HEK293 (cell line): Measurements from ENCODE around the gene SCRT2.

ENCODE experiments used
- CTCF ChIA-PET: fragments of 350-600 bp; formaldehyde crosslinking; extraction: SDS; loops from one replicate; lab custom pipeline; 2021; ENCODE audit warnings: antibody characterized with exemption; lab: Yijun Ruan, JAX
- POLR2A ChIA-PET: fragments of 300-600 bp; formaldehyde crosslinking; extraction: SDS; loops from one replicate; lab custom pipeline; 2020; ENCODE audit warnings: antibody characterized with exemption, inconsistent platforms; lab: Yijun Ruan, JAX
- H3K27ac ChIP-seq: fragments of 200-500 bp; sonication (Bioruptor generic); 2 replicates; pipeline ENCODE4 v1.5.1; 2014; ENCODE audit warnings: low read depth, low read length, control low read depth, inconsistent platforms; ENCODE audit errors: extremely low read depth
- H3K36me3 ChIP-seq, 2 experiments: fragments of 200-500 bp in 1 of 2; sonication (Bioruptor generic) in 1 of 2; 1 replicate in 1 of 2; 2 replicates in 1 of 2; pipeline ENCODE4 v1.5.1; 2014 to 2017; ENCODE audit warnings: inconsistent platforms in 2 of 2, low read length in 2 of 2; ENCODE audit not compliant: control insufficient read depth in 2 of 2, insufficient read depth in 1 of 2
- H3K4me1 ChIP-seq: fragments of 200-500 bp; sonication (Bioruptor generic); 2 replicates; pipeline ENCODE4 v1.5.1; 2014; ENCODE audit warnings: mild to moderate bottlenecking, low read length, inconsistent platforms; ENCODE audit not compliant: control insufficient read depth, insufficient read depth
- H3K4me3 ChIP-seq: 2 replicates; pipeline ENCODE4 v1.5.1; 2011; ENCODE audit warnings: low read depth, mild to moderate bottlenecking, control low read depth, low read length, moderate library complexity
- H3K9me3 ChIP-seq: fragments of 200-500 bp; sonication (Bioruptor generic); 2 replicates; pipeline ENCODE4 v1.5.1; 2014; ENCODE audit warnings: low read depth, low read length, inconsistent platforms; ENCODE audit not compliant: control insufficient read depth, insufficient read depth
- BCL11B ChIP-seq: fragments of 450-650 bp; formaldehyde crosslinking; IDR thresholded peaks from 2 replicates; pipeline ENCODE4 v1.5.1; 2016; ENCODE audit warnings: low read depth, missing biosample characterization, missing genetic modification characterization
- FEZF1 ChIP-seq: fragments of 450-650 bp; formaldehyde crosslinking; IDR thresholded peaks from 2 replicates; pipeline ENCODE4 v1.5.1; 2016; ENCODE audit warnings: missing biosample characterization, missing genetic modification characterization
- GLIS2 ChIP-seq: fragments of 450-650 bp; formaldehyde crosslinking; IDR thresholded peaks from 2 replicates; pipeline ENCODE4 v1.5.1; 2016; ENCODE audit warnings: missing biosample characterization, missing genetic modification characterization
- TRIM28 ChIP-seq: IDR thresholded peaks from 2 replicates; pipeline ENCODE4 v1.6.1; 2011; ENCODE audit warnings: low read length, control low read depth, borderline replicate concordance
- ZBTB17 ChIP-seq: fragments of 450-650 bp; formaldehyde crosslinking; IDR thresholded peaks from 2 replicates; pipeline ENCODE4 v1.5.1; 2016; ENCODE audit warnings: missing biosample characterization, missing genetic modification characterization
- ZFHX2 ChIP-seq: fragments of 450-650 bp; formaldehyde crosslinking; conservative IDR thresholded peaks from 2 replicates; pipeline ENCODE4 v1.5.1; 2016; ENCODE audit warnings: missing biosample characterization, missing genetic modification characterization
- ZNF112 ChIP-seq: fragments of 450-650 bp; formaldehyde crosslinking; IDR thresholded peaks from 2 replicates; pipeline ENCODE4 v1.5.0; 2017; ENCODE audit warnings: missing biosample characterization, missing genetic modification characterization
- ZNF146 ChIP-seq: fragments of 450-650 bp; formaldehyde crosslinking; IDR thresholded peaks from 2 replicates; pipeline ENCODE4 v1.5.1; 2016; ENCODE audit warnings: missing biosample characterization, missing genetic modification characterization
- ZNF266 ChIP-seq: fragments of 450-650 bp; formaldehyde crosslinking; IDR thresholded peaks from 2 replicates; pipeline ENCODE4 v1.5.1; 2016; ENCODE audit warnings: missing biosample characterization, missing genetic modification characterization, low read depth
- ZNF324 ChIP-seq: fragments of 450-650 bp; formaldehyde crosslinking; IDR thresholded peaks from 2 replicates; pipeline ENCODE4 v1.5.1; 2016; ENCODE audit warnings: missing biosample characterization, missing genetic modification characterization
- ZNF529 ChIP-seq: fragments of 450-650 bp; formaldehyde crosslinking; IDR thresholded peaks from 2 replicates; pipeline ENCODE4 v1.5.1; 2017; ENCODE audit warnings: missing genetic modification characterization, missing biosample characterization; ENCODE audit not compliant: insufficient replicate concordance
- ZNF561 ChIP-seq: fragments of 450-650 bp; IDR thresholded peaks from 2 replicates; pipeline ENCODE4 v1.5.1; 2018; ENCODE audit warnings: missing biosample characterization, missing genetic modification characterization, borderline replicate concordance
- ZNF792 ChIP-seq: fragments of 450-650 bp; formaldehyde crosslinking; IDR thresholded peaks from 2 replicates; pipeline ENCODE4 v1.5.1; 2016; ENCODE audit warnings: missing biosample characterization, missing genetic modification characterization
- ZSCAN30 ChIP-seq: fragments of 450-650 bp; IDR thresholded peaks from 2 replicates; pipeline ENCODE4 v1.5.1; 2018; ENCODE audit warnings: missing biosample characterization, mild to moderate bottlenecking, missing genetic modification characterization, moderate library complexity
- TF ChIP-seq, protein P1 (sequence below): fragments of 450-650 bp; formaldehyde crosslinking; IDR thresholded peaks from 2 replicates; pipeline ENCODE4 v1.5.1; 2016; ENCODE audit warnings: missing biosample characterization, missing genetic modification characterization
- TF ChIP-seq, protein P2 (sequence below): fragments of 450-650 bp; formaldehyde crosslinking; IDR thresholded peaks from 2 replicates; pipeline ENCODE4 v1.5.1; 2016; ENCODE audit warnings: missing biosample characterization, missing genetic modification characterization
- TF ChIP-seq, protein P3 (sequence below): fragments of 450-650 bp; formaldehyde crosslinking; IDR thresholded peaks from 2 replicates; pipeline ENCODE4 v1.5.1; 2016; ENCODE audit warnings: missing biosample characterization, missing genetic modification characterization

Gene SCRT2

DNA sequence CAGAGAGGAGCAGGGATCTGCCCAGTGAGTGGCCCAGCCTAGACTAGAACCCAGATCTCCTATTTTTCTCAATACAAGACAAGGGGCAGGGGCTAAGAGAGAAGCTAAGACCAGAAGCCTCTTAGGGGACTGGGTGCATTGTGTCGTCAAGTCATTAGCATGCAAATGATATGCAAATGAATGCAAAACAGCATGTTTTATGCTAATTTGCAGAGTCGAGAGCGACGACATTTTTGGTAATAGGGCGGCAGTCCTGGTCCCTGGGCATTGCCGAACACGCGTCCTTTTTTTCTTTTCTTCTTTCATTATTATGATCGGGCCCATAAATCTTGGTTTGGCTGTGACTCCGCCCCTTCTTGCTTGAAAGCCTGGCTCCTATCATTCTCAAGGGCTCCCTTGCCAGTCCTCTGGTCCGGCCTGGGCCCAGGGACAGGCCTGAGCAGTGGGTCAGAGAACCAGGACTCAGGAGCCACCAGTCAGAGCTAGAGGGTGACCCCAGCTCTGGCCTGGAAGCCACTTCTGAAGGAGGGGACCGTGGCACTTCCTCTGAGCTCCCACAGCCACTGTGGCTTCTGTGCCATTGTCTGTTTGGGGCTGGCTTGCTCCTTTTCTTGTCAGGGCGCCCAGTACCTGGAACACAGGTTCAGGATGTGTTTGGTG, 32.0 kb upstream of the SCRT2 start:
- ChIA-PET CTCF (interaction anchor here (1.3 to 1.7 kb wide), 3 partner anchors 34 to 145 kb away, joined by 3 to 10 read pairs (median 3); no protein-coding TSS in a partner anchor), POLR2A (no interaction called here)
- H3K27ac ChIP-seq: no peak overlapping the region
- TF ChIP-seq ZBTB17 (tag by site-specific recombination): no peak
- no peak for TF ChIP-seq ZNF146 (tag by site-specific recombination)
- H3K36me3 ChIP-seq: no peaks in the 10 kb centered on the region
- H3K9me3 ChIP-seq: no peaks in the 10 kb centered on the region
- H3K4me3 ChIP-seq: no peak overlapping the region
- no peaks in the 10 kb centered on the region for H3K4me1 ChIP-seq

DNA sequence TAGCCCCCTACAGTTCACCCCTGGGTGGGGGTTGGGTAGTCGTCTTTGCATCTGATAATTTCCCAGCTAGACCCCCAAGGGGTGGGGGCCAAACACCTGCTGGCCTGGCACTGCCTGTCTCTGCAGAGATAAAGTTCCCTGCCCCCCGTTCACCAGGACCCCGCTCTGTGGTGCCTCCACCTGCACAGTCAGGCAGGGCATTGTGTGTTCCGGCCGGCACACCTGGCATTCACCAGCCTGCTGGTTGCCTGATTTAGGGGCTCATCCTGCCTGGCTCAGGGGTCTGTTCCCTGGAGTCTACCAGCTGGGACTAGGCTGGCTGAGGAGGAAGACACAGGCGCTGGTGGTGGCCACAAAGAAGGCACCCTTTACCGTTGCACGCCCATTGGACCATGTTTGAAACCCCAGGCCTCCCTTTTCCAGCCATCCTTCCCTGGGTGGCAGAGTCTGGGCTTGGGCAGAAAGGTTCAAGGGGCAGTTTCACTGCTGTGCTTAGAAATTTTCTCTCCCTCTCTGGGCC, 30.8 kb upstream of the SCRT2 start:
- ChIA-PET CTCF (interaction anchor here (1.3 to 2.3 kb wide), 3 partner anchors 33 to 61 kb away, joined by 3 to 10 read pairs (median 3); no protein-coding TSS in a partner anchor), POLR2A (no interaction called here)
- no peaks in the 10 kb centered on the region for H3K4me1 ChIP-seq
- H3K9me3 ChIP-seq: no peaks in the 10 kb centered on the region
- H3K4me3 ChIP-seq: no peak overlapping the region
- no peaks in the 10 kb centered on the region for H3K36me3 ChIP-seq
- TF ChIP-seq, protein P1, sequence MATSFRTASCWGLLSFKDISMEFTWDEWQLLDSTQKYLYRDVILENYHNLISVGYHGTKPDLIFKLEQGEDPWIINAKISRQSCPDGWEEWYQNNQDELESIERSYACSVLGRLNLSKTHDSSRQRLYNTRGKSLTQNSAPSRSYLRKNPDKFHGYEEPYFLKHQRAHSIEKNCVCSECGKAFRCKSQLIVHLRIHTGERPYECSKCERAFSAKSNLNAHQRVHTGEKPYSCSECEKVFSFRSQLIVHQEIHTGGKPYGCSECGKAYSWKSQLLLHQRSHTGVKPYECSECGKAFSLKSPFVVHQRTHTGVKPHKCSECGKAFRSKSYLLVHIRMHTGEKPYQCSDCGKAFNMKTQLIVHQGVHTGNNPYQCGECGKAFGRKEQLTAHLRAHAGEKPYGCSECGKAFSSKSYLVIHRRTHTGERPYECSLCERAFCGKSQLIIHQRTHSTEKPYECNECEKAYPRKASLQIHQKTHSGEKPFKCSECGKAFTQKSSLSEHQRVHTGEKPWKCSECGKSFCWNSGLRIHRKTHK: no peak
- TF ChIP-seq ZNF792 (no peak), ZNF324 (tag by site-specific recombination) (no peak), ZNF266 (tag by site-specific recombination) (no peak)
- TF ChIP-seq, protein P2, sequence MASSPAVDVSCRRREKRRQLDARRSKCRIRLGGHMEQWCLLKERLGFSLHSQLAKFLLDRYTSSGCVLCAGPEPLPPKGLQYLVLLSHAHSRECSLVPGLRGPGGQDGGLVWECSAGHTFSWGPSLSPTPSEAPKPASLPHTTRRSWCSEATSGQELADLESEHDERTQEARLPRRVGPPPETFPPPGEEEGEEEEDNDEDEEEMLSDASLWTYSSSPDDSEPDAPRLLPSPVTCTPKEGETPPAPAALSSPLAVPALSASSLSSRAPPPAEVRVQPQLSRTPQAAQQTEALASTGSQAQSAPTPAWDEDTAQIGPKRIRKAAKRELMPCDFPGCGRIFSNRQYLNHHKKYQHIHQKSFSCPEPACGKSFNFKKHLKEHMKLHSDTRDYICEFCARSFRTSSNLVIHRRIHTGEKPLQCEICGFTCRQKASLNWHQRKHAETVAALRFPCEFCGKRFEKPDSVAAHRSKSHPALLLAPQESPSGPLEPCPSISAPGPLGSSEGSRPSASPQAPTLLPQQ (tag by site-specific recombination): no peak
- TF ChIP-seq, all 188 proteins: peak for 0
- no peak overlapping the region for H3K27ac ChIP-seq

DNA sequence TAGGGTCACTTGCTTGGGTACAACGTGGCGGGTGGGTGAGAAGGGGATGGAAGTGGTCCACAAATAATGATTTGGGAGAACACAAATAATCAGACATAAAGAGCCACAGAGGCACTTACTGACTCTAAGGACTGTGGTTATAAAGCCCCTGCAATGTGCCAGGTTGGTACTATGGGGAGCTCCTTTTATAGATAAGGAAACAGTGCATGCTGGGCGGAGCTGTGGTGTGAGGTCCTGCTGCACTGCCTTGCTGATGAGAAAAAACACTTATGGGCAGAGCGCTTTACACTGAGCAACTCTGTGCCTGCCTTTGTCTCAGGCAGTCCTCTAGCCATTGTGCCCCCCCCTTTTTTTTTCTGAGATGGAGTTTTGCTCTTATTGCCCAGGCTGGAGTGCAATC, 29.1 kb upstream of the SCRT2 start:
- Histone ChIP-seq H3K4me3 (no peak overlapping the region), H3K9me3 (no peaks in the 10 kb centered on the region), H3K36me3 (no peaks in the 10 kb centered on the region), H3K4me1 (no peaks in the 10 kb centered on the region), H3K27ac (no peak overlapping the region)
- POLR2A ChIA-PET: no interaction called here
- no peak for TF ChIP-seq ZNF529 (tag by site-specific recombination)
- TF ChIP-seq ZNF561: no peak
- TF ChIP-seq TRIM28: no peak
- TF ChIP-seq ZNF112 (tag by site-specific recombination): no peak
- TF ChIP-seq ZNF146 (tag by site-specific recombination): no peak
- no peak for TF ChIP-seq BCL11B
- TF ChIP-seq, protein P3, sequence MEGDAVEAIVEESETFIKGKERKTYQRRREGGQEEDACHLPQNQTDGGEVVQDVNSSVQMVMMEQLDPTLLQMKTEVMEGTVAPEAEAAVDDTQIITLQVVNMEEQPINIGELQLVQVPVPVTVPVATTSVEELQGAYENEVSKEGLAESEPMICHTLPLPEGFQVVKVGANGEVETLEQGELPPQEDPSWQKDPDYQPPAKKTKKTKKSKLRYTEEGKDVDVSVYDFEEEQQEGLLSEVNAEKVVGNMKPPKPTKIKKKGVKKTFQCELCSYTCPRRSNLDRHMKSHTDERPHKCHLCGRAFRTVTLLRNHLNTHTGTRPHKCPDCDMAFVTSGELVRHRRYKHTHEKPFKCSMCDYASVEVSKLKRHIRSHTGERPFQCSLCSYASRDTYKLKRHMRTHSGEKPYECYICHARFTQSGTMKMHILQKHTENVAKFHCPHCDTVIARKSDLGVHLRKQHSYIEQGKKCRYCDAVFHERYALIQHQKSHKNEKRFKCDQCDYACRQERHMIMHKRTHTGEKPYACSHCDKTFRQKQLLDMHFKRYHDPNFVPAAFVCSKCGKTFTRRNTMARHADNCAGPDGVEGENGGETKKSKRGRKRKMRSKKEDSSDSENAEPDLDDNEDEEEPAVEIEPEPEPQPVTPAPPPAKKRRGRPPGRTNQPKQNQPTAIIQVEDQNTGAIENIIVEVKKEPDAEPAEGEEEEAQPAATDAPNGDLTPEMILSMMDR: no peak
- no peak for TF ChIP-seq ZFHX2 (tag by site-specific recombination)
- no peak for TF ChIP-seq FEZF1 (tag by site-specific recombination)
- TF ChIP-seq GLIS2: no peak
- TF ChIP-seq ZSCAN30 (tag by site-specific recombination): no peak
- CTCF ChIA-PET: interaction anchor here (0.7 to 2.3 kb wide), 2 partner anchors 38 to 304 kb away, joined by 3 to 10 read pairs; no protein-coding TSS in a partner anchor
